GM12878 (cell line): ENCODE results near the gene KCTD8. TPM values are rescaled to one million over a fixed set of nuclear protein-coding genes. Genes with fewer than 3 reads are reported as not detected.

Experiments used
- ATAC-seq: fragments of 200-7000 bp; cut with Tn5 transposase; 3 replicates; pipeline ENCODE4 v1.9.1; 2020; ENCODE audit warnings: mild to moderate bottlenecking, moderate library complexity
- BruUV-seq: library from RNA; stranded (reverse); fragments of 400-500 nt; replicated peaks from 2 replicates; lab custom pipeline; 2021; lab: Mats Ljungman, UMichigan
- CTCF ChIA-PET: fragments of 300-600 bp; sonication (Branson Sonifier 250); formaldehyde crosslinking; extraction: SDS; loops from one replicate; lab custom pipeline; 2021; ENCODE audit warnings: inconsistent platforms; lab: Yijun Ruan, JAX
- POLR2A ChIA-PET: fragments of 350-600 bp; formaldehyde crosslinking; extraction: SDS; loops from one replicate; lab custom pipeline; 2021; ENCODE audit warnings: inconsistent platforms; lab: Charles Lee
- RAD21 ChIA-PET: fragments of 300-600 bp; sonication (Branson Sonifier 250); formaldehyde crosslinking; loops from one replicate; lab custom pipeline; 2023; ENCODE audit warnings: antibody characterized with exemption; ENCODE audit not compliant: unreplicated experiment; lab: Charles Lee
- SMC1A ChIA-PET: fragments of 300-600 bp; sonication (Branson Sonifier 250); formaldehyde crosslinking; loops from one replicate; lab custom pipeline; 2023; ENCODE audit not compliant: unreplicated experiment, uncharacterized antibody; lab: Charles Lee
- DNase-seq: peaks from one replicate; pipeline ENCODE4 v3.0.0-alpha.2; 2011; ENCODE audit warnings: low read depth, low spot score
- FAIRE-seq: peaks from 3 replicates; lab custom pipeline; 2011; peaks lifted over from hg19 to GRCh38; lab: Jason Lieb, UNC
- H2AFZ ChIP-seq: 2 replicates; pipeline ENCODE4 v1.6.0; 2011; ENCODE audit warnings: low read depth, low read length, control low read depth; ENCODE audit not compliant: control insufficient read depth
- H3K27ac ChIP-seq: 2 replicates; pipeline ENCODE4 v1.5.1; 2011; ENCODE audit warnings: control low read depth; ENCODE audit not compliant: control insufficient read depth, insufficient read depth
- H3K27me3 ChIP-seq, 2 experiments: replicated peaks in 1 of 2; 2 replicates each; pipeline versions ENCODE4 v1.6.0 to v1.6.1; 2011; ENCODE audit warnings: low read length in 1 of 2; ENCODE audit not compliant: control insufficient read depth in 2 of 2, insufficient read depth in 2 of 2
- H3K36me3 ChIP-seq, 2 experiments: 2 replicates each; pipeline ENCODE4 v1.5.1; 2011; ENCODE audit warnings: low read length in 1 of 2; ENCODE audit not compliant: control insufficient read depth in 2 of 2, insufficient read depth in 2 of 2
- H3K4me1 ChIP-seq: 2 replicates; pipeline ENCODE4 v1.6.1; 2011; ENCODE audit warnings: mild to moderate bottlenecking, low read length, moderate library complexity, mixed read lengths; ENCODE audit not compliant: control insufficient read depth, insufficient read depth
- H3K4me2 ChIP-seq: 2 replicates; pipeline ENCODE4 v1.6.0; 2011; ENCODE audit warnings: control low read depth; ENCODE audit not compliant: control insufficient read depth, insufficient read depth
- H3K4me3 ChIP-seq: fragments of 200-600 bp; sonication (generic); 2 replicates; pipeline ENCODE4 v1.5.1; 2016
- H3K79me2 ChIP-seq: 2 replicates; pipeline ENCODE4 v1.6.0; 2011; ENCODE audit warnings: low read length; ENCODE audit not compliant: control insufficient read depth, insufficient read depth
- H3K9ac ChIP-seq: 2 replicates; pipeline ENCODE4 v1.8.0; 2011; ENCODE audit warnings: low read length, control low read depth, mixed read lengths; ENCODE audit not compliant: control insufficient read depth, insufficient read depth
- H3K9me3 ChIP-seq: replicated peaks from 3 replicates; pipeline ENCODE4 v1.5.1; 2011; ENCODE audit warnings: mild to moderate bottlenecking, low read length; ENCODE audit not compliant: control insufficient read depth, insufficient read depth
- H4K20me1 ChIP-seq: 2 replicates; pipeline ENCODE4 v1.6.0; 2011; ENCODE audit not compliant: control insufficient read depth, insufficient read depth
- BHLHE40 ChIP-seq, 2 experiments: fragments of 450-650 bp in 1 of 2; IDR thresholded peaks; 2 replicates each; pipeline ENCODE4 v1.6.1; 2011 to 2017; ENCODE audit warnings: low read depth in 2 of 2, borderline replicate concordance in 1 of 2, improper control_type of control experiment in 1 of 2, low read length in 1 of 2, mild to moderate bottlenecking in 1 of 2
- E2F8 ChIP-seq: fragments of 450-650 bp; IDR thresholded peaks from 2 replicates; pipeline ENCODE4 v1.6.1; 2018; ENCODE audit warnings: mild to moderate bottlenecking, low read depth, moderate library complexity; ENCODE audit not compliant: partially characterized antibody
- HDAC2 ChIP-seq: fragments of 200-600 bp; sonication (generic); IDR thresholded peaks from 2 replicates; pipeline ENCODE4 v1.6.1; 2017
- JUNB ChIP-seq: IDR thresholded peaks from 2 replicates; pipeline ENCODE4 v1.6.1; 2016; ENCODE audit warnings: antibody characterized with exemption, mild to moderate bottlenecking
- MTA3 ChIP-seq: IDR thresholded peaks from 2 replicates; pipeline ENCODE4 v1.6.1; 2012; ENCODE audit warnings: low read length, inconsistent platforms, borderline replicate concordance
- NFIC ChIP-seq: IDR thresholded peaks from 2 replicates; pipeline ENCODE4 v1.6.1; 2012; ENCODE audit warnings: low read depth, mild to moderate bottlenecking, inconsistent platforms, low read length, moderate library complexity
- POLR2AphosphoS2 ChIP-seq: IDR thresholded peaks from 2 replicates; pipeline ENCODE4 v1.6.1; 2011; ENCODE audit warnings: low read depth, mild to moderate bottlenecking, low read length, improper control_type of control experiment, moderate library complexity
- RBBP5 ChIP-seq: fragments of 200-600 bp; sonication (generic); conservative IDR thresholded peaks from 2 replicates; pipeline ENCODE4 v1.6.1; 2016
- RFX5 ChIP-seq: IDR thresholded peaks from 2 replicates; pipeline ENCODE4 v1.6.1; 2011; ENCODE audit warnings: low read depth, low read length, improper control_type of control experiment
- SMARCA5 ChIP-seq: fragments of 450-650 bp; IDR thresholded peaks from 2 replicates; pipeline ENCODE4 v1.6.1; 2017; ENCODE audit warnings: mild to moderate bottlenecking
- ZZZ3 ChIP-seq: IDR thresholded peaks from 2 replicates; pipeline ENCODE4 v1.6.1; 2011; ENCODE audit warnings: low read depth; ENCODE audit not compliant: control insufficient read depth, insufficient read length
- WGBS: methylation state at CpG from one replicate; pipeline ENCODE4 v1.1.6; 2016; ENCODE audit warnings: low lambda C conversion rate; ENCODE audit not compliant: insufficient replicate concordance, insufficient coverage; ENCODE audit errors: missing lambda C conversion rate; 5-methylcytosine and 5-hydroxymethylcytosine counted together
- in situ Hi-C: fragments of 300-500 bp; cut with MboI; formaldehyde crosslinking; loops from 9 replicates; pipeline ENCODE4 v1.14.3; 2018; ENCODE audit warnings: mixed read lengths
- intact Hi-C: fragments of 100-400 bp; cut with micrococcal nuclease; formaldehyde crosslinking; loops from one replicate; pipeline ENCODE4 v1.14.2; 2022; ENCODE audit not compliant: unreplicated experiment
- polyA plus RNA-seq, 11 experiments: library from polyadenylated mRNA; depleted of rRNA in 4 of 11; unstranded in 6 of 11; stranded (reverse) in 5 of 11; fragments of >200 nt; fragmentation: Nextera tagmentation in 4 of 11; fragmentation: Illumina TruSeq in 1 of 11; extraction: Ambion mirVana in 4 of 11; extraction: Trizol in 1 of 11; gene quantifications; 1 replicate in 1 of 11; 2 replicates in 10 of 11; pipeline versions ENCODE4 v1.2.1 to v1.2.3, GENCODE V29; 2011 to 2016; ENCODE audit warnings: inconsistent platforms in 2 of 11, missing spikeins in 2 of 11, low read depth in 1 of 11
- total RNA-seq, 4 experiments: library from RNA; depleted of rRNA in 3 of 4; stranded (reverse); fragments of >200 nt in 3 of 4; fragmentation: Illumina TruSeq in 1 of 4; extraction: Trizol in 1 of 4; gene quantifications; 2 replicates each; pipeline versions ENCODE4 v1.2.1 to v1.2.3, GENCODE V29; 2013 to 2021
- TF ChIP-seq, protein P1 (sequence below): fragments of 450-650 bp; IDR thresholded peaks from 2 replicates; pipeline ENCODE4 v1.6.1; 2017; ENCODE audit warnings: antibody characterized with exemption, mild to moderate bottlenecking, moderate library complexity
- TF ChIP-seq, protein P2 (sequence below): IDR thresholded peaks from 2 replicates; pipeline ENCODE4 v1.6.1; 2012; ENCODE audit warnings: low read length, inconsistent platforms
- TF ChIP-seq, protein P3 (sequence below): IDR thresholded peaks from 2 replicates; pipeline ENCODE4 v1.6.1; 2011; ENCODE audit warnings: borderline replicate concordance, low read depth, mild to moderate bottlenecking, moderate library complexity, mixed read lengths, low read length; ENCODE audit not compliant: insufficient read depth; ENCODE audit errors: extremely low read length
- TF ChIP-seq, protein P4 (sequence below): IDR thresholded peaks from 2 replicates; pipeline ENCODE4 v1.6.1; 2011; ENCODE audit warnings: low read depth, low read length, improper control_type of control experiment, borderline replicate concordance

Gene KCTD8
- total and polyA plus RNA-seq, 10 of the 15 experiments (the other 5 are each of a cell fraction or from before 2014, with no cell fraction given), result 0.06 TPM; not detected in 9

- no TSS peak for BruUV-seq
- H4K20me1 ChIP-seq, result no peaks in the 10 kb centered on the region
- POLR2A ChIA-PET, result no interaction called here
- H3K27me3 ChIP-seq, result no peaks in the 10 kb centered on the region
- H3K4me1 ChIP-seq, result no peaks in the 10 kb centered on the region
- intact Hi-C loops, result no loop called here
- ATAC-seq, result no peak
- no peaks in the 10 kb centered on the region for H3K9me3 ChIP-seq
- H3K27ac ChIP-seq, result no peak overlapping the region
- RAD21 ChIA-PET, result no interaction called here
- no peaks in the 10 kb centered on the region for H3K36me3 ChIP-seq
- no peak for DNase-seq
- H2AFZ ChIP-seq, result no peak overlapping the region
- TF ChIP-seq, protein P1, sequence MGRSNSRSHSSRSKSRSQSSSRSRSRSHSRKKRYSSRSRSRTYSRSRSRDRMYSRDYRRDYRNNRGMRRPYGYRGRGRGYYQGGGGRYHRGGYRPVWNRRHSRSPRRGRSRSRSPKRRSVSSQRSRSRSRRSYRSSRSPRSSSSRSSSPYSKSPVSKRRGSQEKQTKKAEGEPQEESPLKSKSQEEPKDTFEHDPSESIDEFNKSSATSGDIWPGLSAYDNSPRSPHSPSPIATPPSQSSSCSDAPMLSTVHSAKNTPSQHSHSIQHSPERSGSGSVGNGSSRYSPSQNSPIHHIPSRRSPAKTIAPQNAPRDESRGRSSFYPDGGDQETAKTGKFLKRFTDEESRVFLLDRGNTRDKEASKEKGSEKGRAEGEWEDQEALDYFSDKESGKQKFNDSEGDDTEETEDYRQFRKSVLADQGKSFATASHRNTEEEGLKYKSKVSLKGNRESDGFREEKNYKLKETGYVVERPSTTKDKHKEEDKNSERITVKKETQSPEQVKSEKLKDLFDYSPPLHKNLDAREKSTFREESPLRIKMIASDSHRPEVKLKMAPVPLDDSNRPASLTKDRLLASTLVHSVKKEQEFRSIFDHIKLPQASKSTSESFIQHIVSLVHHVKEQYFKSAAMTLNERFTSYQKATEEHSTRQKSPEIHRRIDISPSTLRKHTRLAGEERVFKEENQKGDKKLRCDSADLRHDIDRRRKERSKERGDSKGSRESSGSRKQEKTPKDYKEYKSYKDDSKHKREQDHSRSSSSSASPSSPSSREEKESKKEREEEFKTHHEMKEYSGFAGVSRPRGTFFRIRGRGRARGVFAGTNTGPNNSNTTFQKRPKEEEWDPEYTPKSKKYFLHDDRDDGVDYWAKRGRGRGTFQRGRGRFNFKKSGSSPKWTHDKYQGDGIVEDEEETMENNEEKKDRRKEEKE, result no peak
- no peak for TF ChIP-seq MTA3
- no peak for TF ChIP-seq E2F8
- no peak for TF ChIP-seq POLR2AphosphoS2
- TF ChIP-seq SMARCA5, result no peak
- no peak for TF ChIP-seq JUNB
- no peak for TF ChIP-seq RFX5
- no peak for TF ChIP-seq ZZZ3
- no peak for TF ChIP-seq HDAC2
- TF ChIP-seq, protein P2, sequence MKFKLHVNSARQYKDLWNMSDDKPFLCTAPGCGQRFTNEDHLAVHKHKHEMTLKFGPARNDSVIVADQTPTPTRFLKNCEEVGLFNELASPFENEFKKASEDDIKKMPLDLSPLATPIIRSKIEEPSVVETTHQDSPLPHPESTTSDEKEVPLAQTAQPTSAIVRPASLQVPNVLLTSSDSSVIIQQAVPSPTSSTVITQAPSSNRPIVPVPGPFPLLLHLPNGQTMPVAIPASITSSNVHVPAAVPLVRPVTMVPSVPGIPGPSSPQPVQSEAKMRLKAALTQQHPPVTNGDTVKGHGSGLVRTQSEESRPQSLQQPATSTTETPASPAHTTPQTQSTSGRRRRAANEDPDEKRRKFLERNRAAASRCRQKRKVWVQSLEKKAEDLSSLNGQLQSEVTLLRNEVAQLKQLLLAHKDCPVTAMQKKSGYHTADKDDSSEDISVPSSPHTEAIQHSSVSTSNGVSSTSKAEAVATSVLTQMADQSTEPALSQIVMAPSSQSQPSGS, result no peak
- no peak for TF ChIP-seq NFIC
- no peak for TF ChIP-seq BHLHE40 (IDR thresholded peaks at IDR 0.05; ENCODE audit: borderline replicate concordance in 1 of 2, low read depth in 2 of 2, low read length in 1 of 2)
- no peak for TF ChIP-seq RBBP5
- TF ChIP-seq, protein P3, sequence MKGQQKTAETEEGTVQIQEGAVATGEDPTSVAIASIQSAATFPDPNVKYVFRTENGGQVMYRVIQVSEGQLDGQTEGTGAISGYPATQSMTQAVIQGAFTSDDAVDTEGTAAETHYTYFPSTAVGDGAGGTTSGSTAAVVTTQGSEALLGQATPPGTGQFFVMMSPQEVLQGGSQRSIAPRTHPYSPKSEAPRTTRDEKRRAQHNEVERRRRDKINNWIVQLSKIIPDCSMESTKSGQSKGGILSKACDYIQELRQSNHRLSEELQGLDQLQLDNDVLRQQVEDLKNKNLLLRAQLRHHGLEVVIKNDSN, result no peak
- TF ChIP-seq, protein P4, sequence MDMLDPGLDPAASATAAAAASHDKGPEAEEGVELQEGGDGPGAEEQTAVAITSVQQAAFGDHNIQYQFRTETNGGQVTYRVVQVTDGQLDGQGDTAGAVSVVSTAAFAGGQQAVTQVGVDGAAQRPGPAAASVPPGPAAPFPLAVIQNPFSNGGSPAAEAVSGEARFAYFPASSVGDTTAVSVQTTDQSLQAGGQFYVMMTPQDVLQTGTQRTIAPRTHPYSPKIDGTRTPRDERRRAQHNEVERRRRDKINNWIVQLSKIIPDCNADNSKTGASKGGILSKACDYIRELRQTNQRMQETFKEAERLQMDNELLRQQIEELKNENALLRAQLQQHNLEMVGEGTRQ, result no peak
- TF ChIP-seq, all 136 proteins: peak for 0
- Histone ChIP-seq H3K4me2 (no peak overlapping the region), H3K79me2 (no peaks in the 10 kb centered on the region), H3K4me3 (no peak overlapping the region), H3K9ac (no peak overlapping the region)
- no peak for FAIRE-seq
- ChIA-PET SMC1A (no interaction called here), CTCF (interaction anchor here (1.1 kb wide), 1 partner anchor 22 kb away, joined by 3 read pairs; no protein-coding TSS in a partner anchor)
- 0% methylated on average over 1 of the region's 1 CpG for WGBS
- in situ Hi-C loops, result no loop called here
Observed at GRCh38 chr4:44422912-44423311, 25.7 kb downstream of the KCTD8 start.
